Suppressor macrophage treated with lipopolysaccharide for 4 hours (primary cell): ENCODE measurements around the gene AHSP.
"Not testable (repeated sequence)": the region's sequence is repeated elsewhere in the genome, so short reads cannot be mapped to it uniquely, and the experiment has no call there.

ENCODE experiments used
- DNase-seq: peaks from one replicate; pipeline ENCODE4 v3.0.0-alpha.2; 2020

Gene AHSP

GRCh38 chr16:31532120-31532519 is 4.4 kb downstream of the AHSP start:
- no peak for DNase-seq

GRCh38 chr16:31532896-31533295 is 5.2 kb downstream of the AHSP start:
- no peak for DNase-seq

DNA sequence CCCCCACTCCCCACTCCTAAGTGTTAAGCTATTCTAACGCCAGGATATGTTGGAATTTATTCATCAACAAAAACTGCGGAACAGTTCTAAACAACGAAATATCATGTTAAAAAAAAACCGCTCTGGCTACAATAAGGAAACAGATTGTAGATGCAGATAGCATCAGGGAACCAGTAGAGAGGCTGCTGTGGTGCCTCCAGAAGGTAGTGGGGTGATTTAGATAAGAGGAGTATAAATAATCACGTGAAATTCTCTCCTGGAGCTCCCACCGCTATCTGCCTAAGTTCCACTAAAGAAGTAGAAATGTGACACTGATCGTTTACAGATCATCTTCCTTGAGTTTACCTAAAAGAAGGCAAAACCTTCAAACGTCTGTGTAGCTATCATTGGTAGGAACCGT is 8.0 kb downstream of the AHSP start:
- DNase-seq: no peak

- DNase-seq: no peak
Observed at GRCh38 chr16:31536804-31537361, 9.2 kb downstream of the AHSP start.

GRCh38 chr16:31537362-31538242 is 9.9 kb downstream of the AHSP start:
- DNase-seq: no peak

DNA sequence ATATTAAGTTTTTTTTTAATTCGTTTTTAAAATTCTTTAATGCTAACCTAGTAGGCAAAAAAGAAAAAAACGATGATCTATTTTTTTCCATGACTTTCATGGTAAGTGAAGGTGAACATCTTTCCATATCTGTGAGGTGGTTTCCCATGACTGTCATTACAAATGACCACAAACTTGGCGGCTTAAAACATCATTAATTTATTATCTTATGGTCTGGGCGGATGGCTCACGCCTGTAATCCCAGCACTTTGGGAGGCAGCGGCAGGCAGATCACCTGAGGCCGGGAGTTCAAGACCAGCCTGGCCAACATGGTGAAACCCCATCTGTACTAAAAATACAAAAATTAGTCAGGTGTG is 10.5 kb downstream of the AHSP start:
- not testable (repeated sequence) for DNase-seq

GRCh38 chr16:31539762-31540161 is 12.1 kb downstream of the AHSP start:
- not testable (repeated sequence) for DNase-seq

DNA sequence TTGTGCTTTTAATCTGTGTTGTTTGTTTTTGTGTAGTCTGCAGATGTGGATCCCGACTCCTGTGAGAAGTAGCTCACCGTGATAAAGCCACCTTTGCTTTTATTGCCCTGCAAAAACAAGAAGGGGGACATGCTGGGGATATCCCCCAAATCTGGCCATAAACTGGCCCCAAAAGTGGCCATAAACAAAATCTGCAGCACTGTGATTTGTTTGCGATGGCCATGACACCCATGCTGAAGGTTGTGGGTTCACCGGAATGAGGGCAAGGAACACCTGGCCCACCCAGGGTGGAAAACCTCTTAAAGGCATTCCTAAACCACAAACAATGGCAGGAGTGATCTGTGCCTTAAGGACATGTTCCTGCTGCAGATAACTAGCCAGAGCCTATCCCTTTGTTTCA is 15.1 kb downstream of the AHSP start:
- no peak for DNase-seq

- DNase-seq: no peak
Observed at GRCh38 chr16:31561426-31562233, 33.9 kb downstream of the AHSP start.

GRCh38 chr16:31568577-31569359 is 41.1 kb downstream of the AHSP start:
- DNase-seq: peak; percentile 31

- no peak for DNase-seq
Observed at GRCh38 chr16:31569360-31569717, 41.6 kb downstream of the AHSP start.

DNA sequence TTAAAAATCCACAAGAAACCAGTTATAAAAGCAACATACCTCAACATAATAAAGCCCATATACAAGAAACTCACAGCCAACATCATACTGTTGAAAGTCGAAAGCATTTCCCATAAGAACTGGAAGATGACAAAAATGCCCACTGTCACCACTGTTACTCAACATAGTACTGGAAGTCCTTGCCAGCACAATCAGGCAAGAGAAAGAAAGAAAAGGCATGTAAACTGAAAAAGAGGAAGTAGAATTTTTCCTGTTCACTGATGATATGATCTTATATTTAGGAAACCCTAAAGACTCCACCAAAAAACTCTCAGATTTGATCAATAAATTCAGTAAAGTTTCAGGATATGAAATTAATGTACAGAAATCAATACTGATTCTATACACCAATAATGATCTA is 45.1 kb downstream of the AHSP start:
- peak; percentile 30 for DNase-seq

DNA sequence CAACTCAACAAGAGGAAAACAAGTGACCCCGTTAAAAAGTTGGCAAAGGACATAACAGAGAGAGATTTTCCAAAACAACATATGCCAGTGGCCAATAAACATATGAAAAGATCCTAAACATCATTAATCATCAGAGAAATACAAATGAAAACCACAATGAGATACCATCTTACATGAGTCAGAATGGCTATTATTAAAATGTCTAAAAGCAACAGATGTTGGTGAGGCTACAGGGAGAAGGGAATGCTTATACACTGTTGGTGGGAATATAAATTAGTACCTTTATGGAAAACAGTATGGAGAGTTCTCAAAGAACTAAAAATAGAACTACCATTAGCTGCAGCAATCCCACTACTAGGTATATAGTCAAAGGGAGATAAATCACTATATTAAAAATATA is 46.5 kb downstream of the AHSP start:
- not testable (repeated sequence) for DNase-seq

DNA sequence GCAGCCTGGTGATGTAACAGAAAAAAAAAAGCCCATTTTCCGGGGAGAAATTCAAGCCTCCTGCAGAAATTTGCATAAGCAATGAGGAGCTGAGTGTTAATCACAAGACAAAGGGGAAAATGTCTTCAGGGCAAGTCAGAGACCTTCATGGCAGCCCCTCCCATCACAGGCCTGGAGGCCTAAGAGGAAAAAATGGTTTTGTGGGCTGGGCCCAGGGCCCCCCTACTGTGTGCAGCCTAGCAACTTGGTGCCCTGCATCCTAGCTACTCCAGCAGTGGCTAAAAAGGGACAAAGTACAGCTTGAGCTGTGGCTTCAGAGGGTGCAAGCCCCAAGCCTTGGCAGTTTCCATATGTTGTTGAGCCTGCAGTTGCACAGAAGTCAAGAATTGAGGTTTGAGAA is 49.7 kb downstream of the AHSP start:
- no peak for DNase-seq
